Subcutaneous preadipocyte (primary cell): ENCODE results near the gene CD300H. TPM values are rescaled to one million over a fixed set of nuclear protein-coding genes. Genes with fewer than 3 reads are reported as not detected.

Experiments used
- total RNA-seq: library from RNA; depleted of rRNA; stranded (reverse); fragments of >200 nt; gene quantifications from 2 replicates; pipeline ENCODE4 v1.2.3, GENCODE V29; 2012

Gene CD300H
- not detected in 2 replicates for total RNA-seq

DNA sequence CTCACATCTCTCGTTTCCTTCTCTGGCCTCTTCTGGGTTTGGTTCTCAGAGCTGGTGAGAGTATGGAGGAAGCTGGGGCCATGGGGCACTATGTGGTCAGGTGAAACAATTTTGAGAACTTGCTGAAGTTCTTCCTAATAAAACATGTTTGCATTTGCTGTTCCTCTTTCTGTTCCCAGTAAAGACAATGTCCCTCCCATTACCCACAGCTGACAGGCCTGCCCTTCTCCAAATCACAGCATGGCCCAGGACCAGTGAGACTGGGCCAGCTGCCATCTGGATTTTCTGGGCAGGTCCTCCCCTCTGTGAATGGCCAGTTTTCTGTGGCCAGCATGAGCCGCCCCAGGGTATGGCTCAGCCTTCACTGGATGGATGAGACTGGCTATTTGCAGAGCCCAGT lies at the start of gene CD300H:
Gene CD300H, minus strand, starts transcription at position 113 of the 400 bp plus-strand sequence.

DNA sequence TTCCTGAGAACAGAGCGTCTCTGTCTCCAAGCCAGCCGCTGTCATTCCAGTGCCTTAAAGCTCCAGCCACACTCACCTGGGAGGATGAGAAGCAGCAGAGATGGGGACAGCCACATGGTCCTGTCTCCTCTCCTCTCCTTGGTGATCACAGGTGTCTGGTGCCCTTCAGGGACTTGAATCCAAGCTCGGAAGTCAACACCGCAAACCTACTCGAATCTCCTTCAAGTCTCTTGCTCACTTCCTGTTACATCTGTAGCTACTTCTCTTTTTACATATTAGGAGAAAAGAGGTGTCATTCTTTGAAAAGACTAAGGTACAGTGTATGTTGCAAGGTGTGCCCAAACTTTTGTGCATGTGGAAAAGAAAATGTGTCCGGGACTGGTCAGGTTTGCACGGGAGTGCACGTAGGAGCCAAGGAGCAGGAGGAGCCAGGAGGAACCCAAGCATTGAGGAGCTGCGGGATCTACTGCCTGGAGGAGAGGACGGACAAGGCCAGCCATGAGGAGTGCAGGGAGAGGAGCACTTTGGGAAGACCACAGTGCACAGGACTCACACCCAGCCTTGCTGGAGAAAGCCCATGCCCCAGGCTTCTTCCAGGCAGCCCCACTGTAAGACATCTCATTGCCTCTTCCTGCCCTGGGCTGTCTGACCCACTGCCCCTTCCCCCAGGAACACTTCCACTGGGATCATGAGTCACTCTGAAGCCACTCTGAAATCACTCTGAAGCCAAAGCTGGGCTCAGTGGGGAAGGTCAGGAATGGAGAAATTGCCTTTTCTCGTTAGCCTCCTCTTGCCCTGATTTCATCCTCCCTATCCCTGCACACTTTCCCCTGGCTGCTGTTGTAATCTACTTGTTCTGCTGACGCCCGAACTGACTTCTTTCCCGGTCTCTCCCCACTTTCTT lies 25.0 kb upstream of the CD300H start, which contains the start of gene CD300LD:
Gene CD300LD, minus strand, starts transcription at position 197 of the 904 bp plus-strand sequence. Its CDS starts 81 bp downstream, at position 116.

DNA sequence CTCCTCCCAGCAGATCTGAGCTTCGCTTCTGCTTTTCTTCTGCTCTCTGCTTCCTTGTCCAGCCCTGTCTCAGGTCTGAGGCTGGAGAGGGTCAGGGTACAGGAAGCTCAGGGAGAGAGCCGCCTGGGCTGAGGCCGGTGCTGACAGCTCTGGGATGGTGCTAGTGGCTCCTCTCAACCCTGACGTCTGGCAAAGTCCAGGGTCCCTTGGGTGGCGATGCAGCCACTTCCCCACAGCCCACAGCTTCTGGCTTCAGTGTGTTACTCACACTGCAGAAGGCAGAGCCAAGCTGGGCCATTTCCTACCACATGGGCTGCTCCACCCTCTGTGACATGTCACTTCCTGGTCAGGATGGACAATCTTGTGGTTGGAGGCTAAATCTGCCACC lies 21.5 kb downstream of the CD300H start, which contains the start of gene CD300C:
Gene CD300C, minus strand, starts transcription at position 273 of the 388 bp plus-strand sequence. CDS start 333 bp downstream, outside the sequence.

DNA sequence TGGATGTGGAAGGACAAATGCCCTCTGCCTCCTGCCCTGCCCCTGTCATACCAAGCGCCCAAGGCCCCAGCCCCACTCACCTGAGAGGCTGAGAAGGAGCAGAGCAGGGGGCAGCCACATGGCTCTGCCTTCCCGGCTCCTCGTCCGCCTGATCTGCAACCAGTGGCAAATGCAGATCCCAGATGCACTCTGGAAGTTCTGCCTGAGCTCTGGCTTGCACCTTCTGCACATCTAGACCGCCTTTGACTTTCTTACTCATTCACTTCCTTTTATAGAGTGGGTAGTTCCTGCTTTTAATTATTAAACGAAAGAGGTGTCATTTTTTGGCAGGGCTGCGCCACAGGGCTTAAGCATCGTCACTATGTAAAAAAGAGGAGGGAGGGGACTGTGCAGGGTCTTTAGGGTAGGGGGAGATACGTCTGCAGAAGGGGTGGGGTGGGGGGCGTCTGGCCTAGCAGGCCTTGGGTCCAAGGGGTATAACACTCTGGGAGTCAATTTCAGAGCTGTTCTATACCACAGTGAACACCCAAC lies 36.0 kb downstream of the CD300H start, which contains the start of gene CD300LB:
Gene CD300LB, minus strand, starts transcription at position 245 of the 531 bp plus-strand sequence. Its CDS starts 125 bp downstream, at position 120.

Other genes starting within 250 kb of the CD300H start
- not detected in 2 replicates for gene KIF19, start 241.3 kb downstream of the CD300H start, total RNA-seq
- not detected in 2 replicates for gene BTBD17, start 205.6 kb downstream of the CD300H start, total RNA-seq
- not detected in 2 replicates for gene GPR142, start 200.0 kb downstream of the CD300H start, total RNA-seq
- 0.20 and 0.37 TPM in 2 replicates for gene GPRC5C, start 135.4 kb downstream of the CD300H start, total RNA-seq
- not detected in 2 replicates for gene CD300A, start 100.9 kb downstream of the CD300H start, total RNA-seq
- gene CD300LB, start 36.0 kb downstream of the CD300H start, total RNA-seq, result not detected in 2 replicates
- gene CD300C, start 21.4 kb downstream of the CD300H start, total RNA-seq, result not detected in 2 replicates
- gene CD300LD, start 24.8 kb upstream of the CD300H start, total RNA-seq, result not detected in 2 replicates
- not detected in 2 replicates for gene CD300E, start 56.2 kb upstream of the CD300H start, total RNA-seq
- not detected in 2 replicates for gene CD300LF, start 145.4 kb upstream of the CD300H start, total RNA-seq
- under 0.01 and 0.20 TPM in 2 replicates for gene RAB37, start 169.7 kb upstream of the CD300H start, total RNA-seq
- gene NHERF1, start 181.1 kb upstream of the CD300H start, total RNA-seq, result 12.1 and 22.7 TPM in 2 replicates
- 22.4 and 26.4 TPM in 2 replicates for gene NAT9, start 208.8 kb upstream of the CD300H start, total RNA-seq